GM23338 (cell line): ENCODE results near the gene GJC1. TPM values are rescaled to one million over a fixed set of nuclear protein-coding genes. Genes with fewer than 3 reads are reported as not detected.

ENCODE experiments used
- ATAC-seq: fragments of 200-7000 bp; cut with Tn5 transposase; 3 replicates; pipeline ENCODE4 v1.9.1; 2020
- DNase-seq: peaks from one replicate; pipeline ENCODE4 v3.0.0-alpha.2; 2015; ENCODE audit warnings: low spot score
- H2AFZ ChIP-seq: fragments of 200-600 bp; sonication (generic); 2 replicates; pipeline ENCODE4 v1.8.0; 2016; ENCODE audit warnings: antibody characterized with exemption, mild to moderate bottlenecking, moderate library complexity
- H3F3A ChIP-seq: fragments of 200-600 bp; sonication (generic); replicated peaks from 2 replicates; pipeline ENCODE4 v1.8.0; 2017; ENCODE audit warnings: antibody characterized with exemption, mixed run types, low read depth
- H3K27ac ChIP-seq: fragments of 200-600 bp; sonication (generic); 2 replicates; pipeline ENCODE4 v1.6.1; 2016; ENCODE audit warnings: low read depth
- H3K27me3 ChIP-seq: fragments of 200-600 bp; sonication (generic); 2 replicates; pipeline ENCODE4 v1.8.0; 2016; ENCODE audit warnings: mild to moderate bottlenecking, mixed run types, moderate library complexity; ENCODE audit not compliant: insufficient read depth
- H3K36me3 ChIP-seq: fragments of 200-600 bp; sonication (generic); 2 replicates; pipeline ENCODE4 v1.8.0; 2016; ENCODE audit warnings: mild to moderate bottlenecking; ENCODE audit not compliant: insufficient read depth
- H3K4me1 ChIP-seq: fragments of 200-600 bp; sonication (generic); 2 replicates; pipeline ENCODE4 v1.8.0; 2016; ENCODE audit warnings: mild to moderate bottlenecking, moderate library complexity; ENCODE audit not compliant: insufficient read depth
- H3K4me2 ChIP-seq: fragments of 200-600 bp; sonication (generic); 2 replicates; pipeline ENCODE4 v1.7.1; 2017; ENCODE audit warnings: mixed run types
- H3K4me3 ChIP-seq: fragments of 200-600 bp; sonication (generic); 2 replicates; pipeline ENCODE4 v1.6.1; 2016; ENCODE audit warnings: mixed run types
- H3K79me2 ChIP-seq: fragments of 200-600 bp; sonication (generic); replicated peaks from 2 replicates; pipeline ENCODE4 v1.8.0; 2017; ENCODE audit warnings: mild to moderate bottlenecking; ENCODE audit not compliant: insufficient read depth
- H3K9me2 ChIP-seq: fragments of 200-600 bp; sonication (generic); 2 replicates; pipeline ENCODE4 v1.8.0; 2017; ENCODE audit not compliant: insufficient read depth
- H4K20me1 ChIP-seq: fragments of 200-600 bp; sonication (generic); replicated peaks from 2 replicates; pipeline ENCODE4 v1.8.0; 2017; ENCODE audit warnings: mild to moderate bottlenecking; ENCODE audit not compliant: insufficient read depth
- H3K27ac Mint-ChIP-seq: 2 replicates; pipeline ENCODE4 v1.8.0; 2020; ENCODE audit warnings: inconsistent platforms, mild to moderate bottlenecking, moderate library complexity, mixed read lengths
- H3K27me3 Mint-ChIP-seq: 3 replicates; pipeline ENCODE4 v1.8.0; 2022; ENCODE audit warnings: low read depth, mild to moderate bottlenecking, moderate library complexity, mixed read lengths, inconsistent platforms; ENCODE audit not compliant: insufficient read depth, poor library complexity
- H3K36me3 Mint-ChIP-seq: 3 replicates; pipeline ENCODE4 v1.8.0; 2021; ENCODE audit warnings: low read depth, mild to moderate bottlenecking, inconsistent platforms, moderate library complexity, mixed read lengths
- H3K4me1 Mint-ChIP-seq: 3 replicates; pipeline ENCODE4 v1.8.0; 2020; ENCODE audit warnings: mild to moderate bottlenecking, inconsistent platforms, mixed read lengths
- H3K4me3 Mint-ChIP-seq: 3 replicates; pipeline ENCODE4 v1.8.0; 2021; ENCODE audit warnings: moderate library complexity, mild to moderate bottlenecking, inconsistent platforms, mixed read lengths
- H3K9me3 Mint-ChIP-seq: 3 replicates; pipeline ENCODE4 v1.8.0; 2020; ENCODE audit warnings: moderate library complexity, mild to moderate bottlenecking, inconsistent platforms, mixed read lengths
- CREB1 ChIP-seq: fragments of 250-450 bp; sonication (Bioruptor Pico); IDR thresholded peaks from 2 replicates; pipeline ENCODE4 v1.5.0; 2020; ENCODE audit warnings: low read depth, mild to moderate bottlenecking, moderate library complexity
- CTCF ChIP-seq, 2 experiments: fragments of 200-600 bp in 1 of 2; sonication (generic) in 1 of 2; conservative IDR thresholded peaks; 2 replicates each; pipeline versions ENCODE4 v1.5.1 to v1.6.1; 2016 to 2017; ENCODE audit warnings: antibody characterized with exemption in 2 of 2, low read depth in 2 of 2, mild to moderate bottlenecking in 2 of 2, moderate library complexity in 1 of 2
- ETS1 ChIP-seq: IDR thresholded peaks from 2 replicates; pipeline ENCODE4 v1.6.1; 2016; ENCODE audit warnings: antibody characterized with exemption
- EZH2 ChIP-seq: fragments of 200-600 bp; sonication (generic); IDR thresholded peaks from one replicate; pipeline ENCODE4 v1.8.0; 2017; ENCODE audit warnings: antibody characterized with exemption, mild to moderate bottlenecking, low read depth; ENCODE audit not compliant: unreplicated experiment
- EZH2phosphoT487 ChIP-seq: fragments of 200-600 bp; sonication (generic); IDR thresholded peaks from one replicate; pipeline ENCODE4 v1.8.1; 2018; ENCODE audit warnings: antibody characterized with exemption; ENCODE audit not compliant: unreplicated experiment
- JUNB ChIP-seq: IDR thresholded peaks from one replicate; pipeline ENCODE4 v1.6.1; 2016; ENCODE audit warnings: antibody characterized with exemption; ENCODE audit not compliant: unreplicated experiment
- NANOG ChIP-seq: IDR thresholded peaks from 2 replicates; pipeline ENCODE4 v1.6.1; 2016; ENCODE audit warnings: antibody characterized with exemption, borderline replicate concordance
- REST ChIP-seq: IDR thresholded peaks from one replicate; pipeline ENCODE4 v1.6.1; 2018; ENCODE audit warnings: antibody characterized with exemption; ENCODE audit not compliant: unreplicated experiment
- STAT1 ChIP-seq: IDR thresholded peaks from one replicate; pipeline ENCODE4 v1.6.1; 2016; ENCODE audit warnings: antibody characterized with exemption; ENCODE audit not compliant: unreplicated experiment
- ZNF114 ChIP-seq: fragments of 250-450 bp; sonication (Bioruptor Pico); IDR thresholded peaks from 2 replicates; pipeline ENCODE4 v1.5.0; 2020; ENCODE audit warnings: mild to moderate bottlenecking, moderate library complexity
- ZNF331 ChIP-seq: fragments of 250-450 bp; sonication (Bioruptor Pico); IDR thresholded peaks from 2 replicates; pipeline ENCODE4 v1.5.0; 2020; ENCODE audit warnings: low read depth, mild to moderate bottlenecking, moderate library complexity
- ZNF462 ChIP-seq: fragments of 250-450 bp; sonication (Bioruptor Pico); IDR thresholded peaks from 2 replicates; pipeline ENCODE4 v1.5.0; 2020; ENCODE audit warnings: mild to moderate bottlenecking, moderate library complexity
- polyA plus RNA-seq: library from polyadenylated mRNA; unstranded; fragments of >200 nt; fragmentation: Nextera tagmentation; extraction: Ambion mirVana; gene quantifications from 2 replicates; pipeline ENCODE4 v1.2.1, GENCODE V29; 2016
- total RNA-seq: library from RNA; depleted of rRNA; stranded (reverse); fragments of >200 nt; shearing (Covaris generic); gene quantifications from 2 replicates; pipeline ENCODE4 v1.2.3, GENCODE V29; 2014

GJC1 gene
- total and polyA plus RNA-seq, 2 experiments from 2014 or later: 34.7 to 99.2 TPM

GRCh38 chr17:44786551-44787081, 43.5 kb downstream of the GJC1 start:
- peaks cover 9% of the 10 kb centered on the region for H3K27me3 Mint-ChIP-seq
- no peaks in the 10 kb centered on the region for H3K9me3 Mint-ChIP-seq
- no peaks in the 10 kb centered on the region for H3K27me3 ChIP-seq
- no peak overlapping the region for H2AFZ ChIP-seq
- DNase-seq (no peak), ATAC-seq (no peak)
- H3K4me1 ChIP-seq: peaks cover 13% of the 10 kb centered on the region
- H3K9me2 ChIP-seq: no peaks in the 10 kb centered on the region
- TF ChIP-seq ETS1 (no peak), CTCF (conservative IDR thresholded peaks at IDR 0.05; ENCODE audit: low read depth in 2 of 2) (no peak), EZH2phosphoT487 (no peak), NANOG (no peak), STAT1 (no peak), ZNF114 (CRISPR knock-in tag) (no peak), JUNB (no peak), ZNF331 (CRISPR knock-in tag) (no peak), REST (no peak), ZNF462 (no peak), EZH2 (no peak), CREB1 (CRISPR knock-in tag) (no peak)
- H3K4me3 Mint-ChIP-seq: no peak overlapping the region
- no peaks in the 10 kb centered on the region for H4K20me1 ChIP-seq
- H3K27ac ChIP-seq: no peak overlapping the region
- no peaks in the 10 kb centered on the region for H3K36me3 ChIP-seq
- no peak overlapping the region for H3K4me2 ChIP-seq
- peaks cover 21% of the 10 kb centered on the region for H3K4me1 Mint-ChIP-seq
- 0 out of 2 replicates have a peak, but pooled peaks cover 4% of the 10 kb centered on the region for H3F3A ChIP-seq
- H3K27ac Mint-ChIP-seq: no peak overlapping the region
- H3K36me3 Mint-ChIP-seq: no peaks in the 10 kb centered on the region
- H3K4me3 ChIP-seq: no peak overlapping the region
- no peaks in the 10 kb centered on the region for H3K79me2 ChIP-seq
